Mesenchymal stem cell (in vitro differentiated cells and primary cell): ENCODE measurements around the gene PAX5.

Experiments
- DNase-seq: peaks from one replicate; pipeline ENCODE4 v3.0.0-alpha.2; 2013
- H2AFZ ChIP-seq: one replicate; pipeline ENCODE4 v1.6.1; 2013; ENCODE audit warnings: low read depth, mild to moderate bottlenecking, control low read depth, inconsistent platforms, low read length, moderate library complexity
- H2AK5ac ChIP-seq: 2 replicates; pipeline ENCODE4 v1.6.1; 2013; ENCODE audit warnings: low read length, moderate library complexity, mild to moderate bottlenecking, inconsistent platforms; ENCODE audit not compliant: severe bottlenecking
- H2BK120ac ChIP-seq: one replicate; pipeline ENCODE4 v1.6.1; 2013; ENCODE audit warnings: low read depth, mild to moderate bottlenecking, inconsistent platforms, low read length, moderate library complexity
- H2BK12ac ChIP-seq, 2 experiments: one replicate each; pipeline ENCODE4 v1.6.1; 2013; ENCODE audit warnings: inconsistent platforms in 2 of 2, low read length in 2 of 2, mild to moderate bottlenecking in 2 of 2, moderate library complexity in 2 of 2, control low read depth in 1 of 2
- H2BK15ac ChIP-seq: one replicate; pipeline ENCODE4 v1.6.1; 2013; ENCODE audit warnings: mild to moderate bottlenecking, low read depth, inconsistent platforms; ENCODE audit not compliant: poor library complexity, severe bottlenecking
- H2BK5ac ChIP-seq: 2 replicates; pipeline ENCODE4 v1.6.1; 2013; ENCODE audit warnings: low read depth, mild to moderate bottlenecking, low read length, control low read depth, inconsistent platforms; ENCODE audit not compliant: poor library complexity, severe bottlenecking
- H3K14ac ChIP-seq, 2 experiments: one replicate each; pipeline ENCODE4 v1.6.1; 2013; ENCODE audit warnings: inconsistent platforms in 2 of 2, low read length in 2 of 2, control low read depth in 1 of 2, mild to moderate bottlenecking in 1 of 2, moderate library complexity in 1 of 2
- H3K18ac ChIP-seq, 2 experiments: one replicate each; pipeline ENCODE4 v1.6.1; 2013; ENCODE audit warnings: inconsistent platforms in 2 of 2, low read length in 2 of 2, control low read depth in 1 of 2, low read depth in 1 of 2, mild to moderate bottlenecking in 1 of 2
- H3K23ac ChIP-seq, 2 experiments: one replicate each; pipeline ENCODE4 v1.6.1; 2013; ENCODE audit warnings: inconsistent platforms in 2 of 2, low read length in 2 of 2, mild to moderate bottlenecking in 2 of 2, moderate library complexity in 2 of 2, control low read depth in 1 of 2
- H3K27ac ChIP-seq: 2 replicates; pipeline ENCODE4 v1.5.1; 2013; ENCODE audit warnings: mild to moderate bottlenecking, moderate library complexity, low read length, control low read depth, inconsistent platforms; ENCODE audit not compliant: poor library complexity, severe bottlenecking
- H3K27me3 ChIP-seq, 2 experiments: 2 replicates each; pipeline versions ENCODE4 v1.6.1 to v1.7.0; 2013; ENCODE audit warnings: low read length in 2 of 2, mild to moderate bottlenecking in 2 of 2, moderate library complexity in 2 of 2, control low read depth in 1 of 2, inconsistent platforms in 1 of 2; ENCODE audit not compliant: control insufficient read depth in 1 of 2, insufficient read depth in 1 of 2
- H3K36me3 ChIP-seq, 2 experiments: 2 replicates each; pipeline versions ENCODE4 v1.6.1 to v1.7.0; 2013; ENCODE audit warnings: low read length in 2 of 2, control low read depth in 1 of 2, inconsistent platforms in 1 of 2, low read depth in 1 of 2, mild to moderate bottlenecking in 1 of 2; ENCODE audit not compliant: insufficient read depth in 2 of 2, control insufficient read depth in 1 of 2
- H3K4ac ChIP-seq, 2 experiments: one replicate each; pipeline ENCODE4 v1.6.1; 2013; ENCODE audit warnings: inconsistent platforms in 2 of 2, low read length in 2 of 2, mild to moderate bottlenecking in 2 of 2, moderate library complexity in 2 of 2, control low read depth in 1 of 2, low read depth in 1 of 2
- H3K4me1 ChIP-seq: 2 replicates; pipeline ENCODE4 v1.6.1; 2013; ENCODE audit warnings: low read depth, low read length, control low read depth; ENCODE audit not compliant: control insufficient read depth, insufficient read depth
- H3K4me2 ChIP-seq: 2 replicates; pipeline ENCODE4 v1.6.1; 2013; ENCODE audit warnings: low read length, mild to moderate bottlenecking, inconsistent platforms; ENCODE audit not compliant: poor library complexity, severe bottlenecking
- H3K4me3 ChIP-seq, 2 experiments: 2 replicates each; pipeline versions ENCODE4 v1.5.1 to v1.7.0; 2013; ENCODE audit warnings: low read length in 2 of 2, mild to moderate bottlenecking in 2 of 2, control low read depth in 1 of 2, low read depth in 1 of 2; ENCODE audit not compliant: insufficient read depth in 1 of 2
- H3K79me1 ChIP-seq: replicated peaks from 2 replicates; pipeline ENCODE4 v1.6.1; 2013; ENCODE audit warnings: mild to moderate bottlenecking, control low read depth, low read length, inconsistent platforms; ENCODE audit not compliant: poor library complexity, severe bottlenecking
- H3K9ac ChIP-seq: 2 replicates; pipeline ENCODE4 v1.7.0; 2013; ENCODE audit warnings: mild to moderate bottlenecking, low read length, moderate library complexity
- H3K9me3 ChIP-seq: 2 replicates; pipeline ENCODE4 v1.7.0; 2013; ENCODE audit warnings: mild to moderate bottlenecking, low read length; ENCODE audit not compliant: control insufficient read depth
- H4K8ac ChIP-seq: one replicate; pipeline ENCODE4 v1.6.1; 2013; ENCODE audit warnings: inconsistent platforms, mild to moderate bottlenecking, low read length, moderate library complexity
- H4K91ac ChIP-seq: one replicate; pipeline ENCODE4 v1.6.1; 2013; ENCODE audit warnings: mild to moderate bottlenecking, low read length, inconsistent platforms
- WGBS: methylation state at CpG from one replicate; pipeline ENCODE4 v1.1.7; 2013; ENCODE audit warnings: mixed read lengths; 5-methylcytosine and 5-hydroxymethylcytosine counted together

PAX5 gene

GRCh38 chr9:36970007-36970888 is 63.8 kb downstream of the PAX5 start:
- WGBS, result 71% methylated on average over 8 of the region's 9 CpGs
- Histone ChIP-seq H3K9me3 (no peaks in the 10 kb centered on the region), H3K36me3 (no peaks in the 10 kb centered on the region), H3K18ac (no peak overlapping the region), H3K27me3 (peaks cover 41 to 57% of the 10 kb centered on the region in 2 experiments), H4K8ac (no peak overlapping the region), H3K79me1 (no peaks in the 10 kb centered on the region), H3K4me3 (no peak overlapping the region), H2AK5ac (no peak overlapping the region), H2BK120ac (no peak overlapping the region), H3K27ac (no peak overlapping the region), H3K4me1 (no peaks in the 10 kb centered on the region), H2AFZ (no peak overlapping the region), H3K23ac (no peak overlapping the region), H3K9ac (no peak overlapping the region), H2BK12ac (no peak overlapping the region), H3K4me2 (no peak overlapping the region), H3K4ac (no peak overlapping the region), H3K14ac (no peak overlapping the region), H2BK5ac (no peak overlapping the region), H2BK15ac (peak overlapping the region; percentile 15), H4K91ac (no peak overlapping the region)
- peak; percentile 32 for DNase-seq

- no peak overlapping the region for H3K23ac ChIP-seq
- H2AK5ac ChIP-seq, result no peak overlapping the region
These were observed 64.8 kb downstream of the PAX5 start for GRCh38 chr9:36969216-36969771.

GRCh38 chr9:36968574-36969215 is 65.4 kb downstream of the PAX5 start:
- no peak overlapping the region for H2AK5ac ChIP-seq
- no peak overlapping the region for H2BK15ac ChIP-seq
- no peak overlapping the region for H2BK12ac ChIP-seq
- H4K8ac ChIP-seq, result no peak overlapping the region
- no peak overlapping the region for H3K23ac ChIP-seq
- H3K36me3 ChIP-seq, result no peaks in the 10 kb centered on the region
- WGBS, result 69% methylated on average over 7 of the region's 7 CpGs
- no peak overlapping the region for H3K14ac ChIP-seq
- DNase-seq, result no peak
- H3K4me1 ChIP-seq, result no peaks in the 10 kb centered on the region
- H3K4ac ChIP-seq, result no peak overlapping the region
- H3K9me3 ChIP-seq, result no peaks in the 10 kb centered on the region
- no peak overlapping the region for H2AFZ ChIP-seq
- peaks cover 41 to 55% of the 10 kb centered on the region in 2 experiments for H3K27me3 ChIP-seq
- no peak overlapping the region for H3K4me3 ChIP-seq
- H2BK5ac ChIP-seq, result no peak overlapping the region
- no peaks in the 10 kb centered on the region for H3K79me1 ChIP-seq
- H3K9ac ChIP-seq, result no peak overlapping the region
- H3K18ac ChIP-seq, result no peak overlapping the region
- H3K4me2 ChIP-seq, result no peak overlapping the region
- H2BK120ac ChIP-seq, result no peak overlapping the region
- no peak overlapping the region for H3K27ac ChIP-seq
- H4K91ac ChIP-seq, result no peak overlapping the region

More at GRCh38 chr9:36969216-36969771, 64.8 kb downstream of the PAX5 start:
- no peak overlapping the region for H3K14ac ChIP-seq
- H2BK15ac ChIP-seq, result no peak overlapping the region
- H3K18ac ChIP-seq, result no peak overlapping the region
- H3K4me3 ChIP-seq, result no peak overlapping the region
- no peak for DNase-seq
- peaks cover 41 to 55% of the 10 kb centered on the region in 2 experiments for H3K27me3 ChIP-seq
- H3K79me1 ChIP-seq, result no peaks in the 10 kb centered on the region
- no peak overlapping the region for H3K4me2 ChIP-seq
- H2AFZ ChIP-seq, result no peak overlapping the region
- no peak overlapping the region for H2BK120ac ChIP-seq
- no peaks in the 10 kb centered on the region for H3K9me3 ChIP-seq
- H2BK5ac ChIP-seq, result no peak overlapping the region
- H3K4ac ChIP-seq, result no peak overlapping the region
- no peak overlapping the region for H4K91ac ChIP-seq
- no peaks in the 10 kb centered on the region for H3K36me3 ChIP-seq
- WGBS, result 73% methylated on average over 11 of the region's 11 CpGs
- H3K9ac ChIP-seq, result no peak overlapping the region
- no peak overlapping the region for H3K27ac ChIP-seq
- H2BK12ac ChIP-seq, result no peak overlapping the region
- H3K4me1 ChIP-seq, result no peaks in the 10 kb centered on the region
- H4K8ac ChIP-seq, result no peak overlapping the region

GRCh38 chr9:36967997-36968396 is 66.1 kb downstream of the PAX5 start:
- Histone ChIP-seq H3K9me3 (no peaks in the 10 kb centered on the region), H3K79me1 (no peaks in the 10 kb centered on the region), H3K18ac (no peak overlapping the region), H3K9ac (no peak overlapping the region), H3K36me3 (no peaks in the 10 kb centered on the region), H3K27ac (no peak overlapping the region), H3K4ac (no peak overlapping the region), H4K8ac (no peak overlapping the region), H2BK5ac (no peak overlapping the region), H3K23ac (no peak overlapping the region), H2BK120ac (no peak overlapping the region), H3K4me3 (no peak overlapping the region), H4K91ac (no peak overlapping the region), H3K4me1 (no peaks in the 10 kb centered on the region), H2AK5ac (no peak overlapping the region), H3K14ac (no peak overlapping the region), H2AFZ (no peak overlapping the region), H2BK12ac (no peak overlapping the region), H3K4me2 (no peak overlapping the region), H3K27me3 (peaks cover 45 to 62% of the 10 kb centered on the region in 2 experiments), H2BK15ac (no peak overlapping the region)
- no peak for DNase-seq
- WGBS, result 61% methylated on average over 7 of the region's 7 CpGs
